ENCODE results near the gene SEL1L.

GRCh38 chr14:81458352-81458751, 75.3 kb downstream of the SEL1L start:
- TF ChIP-seq CTCF (IDR thresholded peaks at IDR 0.05 in 4 of 5, conservative IDR thresholded peaks at IDR 0.05 in 1 of 5) = no peak
- TF ChIP-seq POLR2A (IDR thresholded peaks at IDR 0.05) = no peak

Data from gastrocnemius medialis (tissue), 4 donors.